Left hindlimb (tissue), 1 donor: ENCODE results near the gene MATN1.

Source experiments
- DNase-seq: peaks from one replicate; pipeline ENCODE4 v3.0.0-alpha.2; 2018

The MATN1 gene

DNA sequence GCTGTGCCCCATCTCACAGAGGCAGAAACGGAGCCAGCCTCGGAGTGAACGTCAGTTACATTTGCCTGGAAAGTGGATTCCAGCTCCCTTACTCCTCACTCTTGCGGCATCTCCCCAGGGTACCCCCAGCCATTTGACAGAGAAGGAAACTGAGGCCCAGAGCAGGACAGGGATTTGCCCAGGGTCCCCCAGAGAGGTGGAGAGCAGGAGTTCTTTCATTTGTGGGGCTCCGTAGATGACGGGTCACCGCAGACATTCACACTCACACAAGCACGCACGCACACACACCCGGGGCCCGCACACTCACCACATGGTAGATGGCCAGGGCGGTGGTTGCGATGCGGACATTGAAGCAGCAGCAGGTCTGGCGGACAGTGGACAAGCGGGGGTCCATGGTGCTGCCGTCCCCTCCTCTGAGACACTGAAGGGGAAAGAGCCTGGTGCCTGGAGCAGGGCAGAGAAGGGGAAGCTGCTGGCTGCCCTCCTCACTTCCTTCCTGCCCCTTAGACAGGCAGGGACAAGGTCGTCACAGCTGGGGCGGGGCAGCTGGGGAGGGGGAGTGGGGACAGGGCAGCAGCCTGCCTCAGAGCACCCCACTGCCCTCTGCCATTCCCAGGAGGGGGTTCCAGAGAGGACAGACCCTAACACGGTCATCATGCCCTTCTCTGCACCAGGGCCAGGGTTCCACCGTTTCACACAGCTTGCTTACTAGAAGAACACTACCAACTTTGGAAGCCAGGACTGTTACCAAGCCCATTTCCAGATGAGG is 34.2 kb upstream of the MATN1 start, which contains the start of gene LAPTM5:
Gene LAPTM5 (minus strand): TSS at position 423 of the 769 bp plus-strand sequence. CDS start 29 bp downstream, at position 394.
- peak; percentile 56 for DNase-seq

DNA sequence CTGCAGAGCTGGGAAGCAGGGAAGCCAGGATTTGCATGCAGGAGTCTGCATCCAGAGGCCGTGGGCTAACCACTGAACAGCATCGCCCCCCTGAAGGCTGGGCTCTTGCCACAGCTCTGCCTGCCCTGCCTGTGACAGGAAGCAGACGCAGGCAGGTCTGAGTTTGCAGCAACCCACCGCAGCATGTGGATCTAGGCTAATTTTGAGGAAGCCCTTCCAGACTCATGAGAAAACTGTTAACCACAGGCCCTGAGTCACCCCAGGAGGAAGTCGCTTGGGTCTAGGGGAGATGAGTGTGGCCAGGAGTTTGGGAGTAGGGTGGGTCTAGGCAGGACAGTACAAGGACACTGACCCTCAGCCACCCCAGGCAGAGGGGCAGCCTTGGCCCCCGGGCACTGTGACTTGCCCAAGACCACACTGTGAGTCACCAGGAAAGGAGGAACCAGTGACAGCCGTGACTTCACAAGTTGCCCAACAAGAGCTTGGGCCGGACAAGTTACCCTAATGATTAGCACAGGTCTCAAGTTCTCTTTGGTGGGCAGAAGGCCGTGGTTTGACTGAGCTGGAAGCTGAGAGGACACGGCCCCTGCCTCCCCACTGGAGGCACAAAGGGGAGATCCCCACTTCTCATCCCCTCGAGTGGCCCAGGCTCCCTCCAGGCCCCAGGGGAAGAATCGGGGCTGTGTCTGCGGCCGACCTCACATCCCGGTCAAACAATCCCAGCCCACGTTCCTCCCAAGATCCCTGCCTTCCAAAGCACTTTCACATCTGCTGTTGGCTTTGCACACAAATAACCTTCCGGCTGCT is 33.4 kb upstream of the MATN1 start:
- DNase-seq: peak; percentile 73

DNA sequence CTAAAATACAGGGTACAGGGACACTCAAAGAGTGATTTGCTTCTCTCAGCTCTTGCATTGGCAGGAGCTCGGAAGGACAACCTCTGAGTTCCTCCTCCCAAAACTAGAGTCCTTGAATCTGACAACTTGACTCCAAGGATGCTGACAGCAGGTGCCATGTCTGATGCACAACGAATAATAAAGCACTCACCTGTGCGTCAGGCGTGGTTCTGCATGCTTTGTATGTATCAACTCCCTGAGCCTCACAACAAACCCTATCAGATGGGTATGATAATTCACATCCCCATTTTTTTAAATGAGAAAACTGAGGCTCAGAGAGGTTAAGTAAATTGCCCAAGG is 32.8 kb upstream of the MATN1 start:
- DNase-seq: no peak

DNA sequence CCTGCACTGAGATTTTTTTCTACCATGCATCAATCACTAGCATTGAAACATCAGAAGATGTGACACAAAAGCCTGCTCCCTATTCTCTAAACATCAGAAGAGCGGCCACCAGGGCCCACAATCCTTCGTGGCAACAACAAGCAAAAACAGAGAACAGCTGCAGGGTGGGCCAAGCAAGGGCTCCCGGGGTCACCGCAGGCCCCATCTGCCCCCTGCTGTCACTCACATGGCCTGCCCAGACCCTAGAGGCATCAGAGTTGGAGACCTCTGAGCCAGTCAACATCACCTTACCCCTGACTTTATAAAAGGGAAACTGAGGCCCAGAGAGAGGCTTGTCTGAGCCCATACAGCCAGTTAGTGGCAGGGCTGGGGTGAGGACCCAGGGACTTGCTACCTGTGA is 32.4 kb upstream of the MATN1 start:
- no peak for DNase-seq

DNA sequence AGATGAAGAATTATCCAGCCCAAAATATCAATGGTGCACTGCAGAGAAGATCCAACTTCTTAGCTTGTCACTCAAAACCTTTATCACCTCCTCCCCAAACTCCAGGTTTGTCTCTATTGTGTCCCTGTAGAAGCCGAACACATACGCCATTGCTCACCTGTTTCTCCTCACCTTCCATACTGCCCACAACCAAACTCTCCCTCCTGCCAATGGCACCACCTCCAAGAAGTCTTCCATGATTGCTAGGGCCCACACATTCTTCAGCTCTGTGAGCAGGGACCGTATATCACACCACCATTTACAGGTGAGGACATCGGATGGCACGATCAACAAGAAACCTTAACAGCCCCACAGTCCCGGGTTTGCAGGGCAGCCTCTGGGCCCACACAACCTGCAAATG is 31.9 kb upstream of the MATN1 start:
- DNase-seq: no peak

DNA sequence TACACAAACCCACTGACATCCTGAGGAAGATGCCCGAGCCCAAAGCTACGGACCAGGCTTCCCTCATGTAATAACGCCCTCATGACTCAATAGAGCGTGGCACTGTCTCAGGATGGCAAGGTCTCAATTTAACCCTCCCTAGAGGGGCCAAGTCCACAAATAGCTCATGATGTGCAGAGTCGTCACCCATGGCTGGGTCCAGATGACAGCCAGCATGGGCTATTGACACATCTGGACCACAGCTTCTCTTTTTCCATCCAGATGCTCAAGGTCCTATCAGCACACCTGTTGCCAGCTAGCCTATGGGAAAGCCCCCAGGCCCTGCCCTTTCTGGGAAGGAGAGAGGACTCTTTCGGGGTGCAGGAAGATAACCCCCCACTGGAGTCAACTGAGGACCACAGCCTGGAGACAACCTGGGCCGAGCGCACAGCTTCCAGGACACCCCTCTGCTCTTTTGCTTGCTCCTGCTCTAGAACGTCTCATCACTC is 31.3 kb upstream of the MATN1 start:
- DNase-seq: no peak

DNA sequence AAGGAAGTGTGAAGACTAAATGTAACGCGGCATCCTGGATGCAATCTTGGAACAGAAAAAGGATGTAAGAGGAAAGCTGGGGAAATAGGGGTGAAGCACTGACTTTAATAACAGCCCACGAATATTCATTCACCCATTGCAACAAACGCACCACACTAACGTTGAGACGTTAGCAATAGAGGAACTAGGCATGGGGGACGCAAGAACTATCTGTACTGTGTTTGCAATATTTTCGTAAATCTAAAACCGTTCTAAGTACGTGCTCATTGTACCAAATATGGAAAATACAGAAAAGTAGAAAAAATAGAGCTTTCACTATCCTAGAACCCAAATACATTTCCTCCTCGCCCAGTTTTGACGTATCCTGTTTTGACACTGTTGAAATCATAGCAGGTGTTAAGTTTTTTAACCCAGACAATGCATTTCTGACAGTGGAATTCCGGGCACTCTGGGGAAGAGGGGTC is 30.3 kb upstream of the MATN1 start:
- no peak for DNase-seq

DNA sequence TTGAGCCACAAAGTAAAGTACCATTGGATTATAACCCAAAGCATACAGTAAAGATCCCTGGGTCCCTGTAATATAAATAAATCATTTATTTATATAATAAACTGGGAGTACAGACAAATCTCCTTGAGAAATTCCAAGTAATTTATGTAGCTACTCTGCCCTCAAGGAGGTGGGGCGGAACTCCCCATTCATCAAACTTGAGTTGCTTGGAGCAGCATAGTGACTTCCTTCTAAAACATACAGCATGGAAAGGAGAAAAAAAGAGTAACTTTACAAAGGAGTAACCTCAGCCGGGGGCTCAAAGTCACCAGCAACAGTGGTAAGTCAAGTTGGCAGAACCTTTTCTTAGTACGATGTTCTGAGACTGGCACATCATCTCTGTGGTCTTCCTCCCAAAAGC is 29.7 kb upstream of the MATN1 start:
- no peak for DNase-seq

DNA sequence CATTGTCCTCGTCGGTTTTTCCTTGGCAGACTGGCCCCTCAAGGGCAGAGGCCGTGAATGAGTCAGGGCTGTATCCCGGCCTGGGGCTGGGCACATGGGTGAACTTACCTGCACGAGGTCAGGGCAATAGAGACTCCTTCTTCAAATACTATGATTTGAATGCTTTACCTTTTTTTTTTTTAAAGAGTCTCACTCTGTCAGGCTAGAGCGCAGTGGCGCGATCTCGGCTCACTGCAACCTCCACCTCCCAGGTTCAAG is 29.2 kb upstream of the MATN1 start:
- no peak for DNase-seq

DNA sequence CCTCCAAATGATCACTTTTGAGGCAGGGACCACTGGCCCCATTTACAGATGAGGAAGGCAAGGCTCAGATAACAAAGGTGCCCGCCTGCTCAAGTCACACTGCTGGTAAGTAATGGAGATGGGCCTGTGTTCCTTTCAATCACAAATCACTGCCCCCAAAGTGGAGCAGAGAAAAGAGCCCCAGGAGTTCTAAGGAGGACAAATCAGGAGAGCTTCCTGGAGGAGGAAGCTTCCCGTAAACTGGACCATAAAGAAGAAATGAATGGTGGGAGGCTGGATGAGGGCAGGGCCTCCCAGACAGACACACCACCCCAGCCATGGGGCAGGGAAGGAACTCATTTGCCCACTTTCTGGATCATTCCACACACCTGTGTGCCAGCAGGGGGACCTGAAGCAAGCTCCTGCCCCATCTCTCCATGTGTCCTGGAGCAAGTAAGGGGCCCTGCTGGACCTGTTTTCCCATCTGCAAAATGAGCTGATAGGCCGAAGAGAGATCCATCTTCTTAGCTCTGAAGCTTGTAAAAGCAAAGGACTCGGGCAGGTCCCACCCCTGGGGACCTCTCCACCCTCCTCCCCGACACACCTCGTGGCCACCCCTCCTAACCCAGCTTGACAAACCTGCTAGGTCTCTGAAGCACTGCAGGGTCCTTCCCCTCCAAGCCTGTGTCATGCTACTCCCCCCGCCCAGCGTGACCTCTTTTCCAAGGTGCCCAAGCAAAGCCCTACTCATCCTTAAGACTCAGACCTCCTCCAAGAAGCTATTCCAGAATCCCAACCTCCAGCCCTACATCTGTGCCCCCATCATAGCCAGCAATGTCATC is 28.7 kb upstream of the MATN1 start:
- no peak for DNase-seq

DNA sequence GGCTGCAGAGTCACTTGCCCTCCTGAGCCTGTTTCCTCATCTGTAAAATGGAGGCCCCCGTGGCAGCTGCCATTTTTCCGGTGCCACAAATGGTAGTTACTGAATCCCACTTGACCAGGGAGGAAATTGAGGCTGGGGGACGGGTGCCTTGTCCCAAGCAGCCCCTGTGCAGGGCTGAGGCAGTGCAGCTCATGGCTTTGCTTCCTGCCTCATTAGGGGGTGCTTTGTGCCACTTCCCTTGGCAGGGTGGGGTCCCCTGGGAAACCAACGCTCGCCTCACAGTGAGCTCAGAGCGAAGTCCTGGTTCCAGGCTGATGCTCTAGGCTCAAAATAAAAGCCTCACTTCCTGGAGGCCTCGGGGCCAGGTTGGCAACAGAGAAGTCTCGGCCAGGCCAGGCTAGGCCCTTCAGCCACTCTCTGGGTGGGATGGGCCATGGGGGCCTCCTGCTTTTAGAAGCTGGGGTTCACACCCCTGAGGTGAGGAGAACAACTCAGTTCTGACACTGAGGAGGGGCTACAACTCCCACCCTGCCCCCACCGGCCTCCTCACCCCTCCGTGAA is 27.4 kb upstream of the MATN1 start:
- no peak for DNase-seq

DNA sequence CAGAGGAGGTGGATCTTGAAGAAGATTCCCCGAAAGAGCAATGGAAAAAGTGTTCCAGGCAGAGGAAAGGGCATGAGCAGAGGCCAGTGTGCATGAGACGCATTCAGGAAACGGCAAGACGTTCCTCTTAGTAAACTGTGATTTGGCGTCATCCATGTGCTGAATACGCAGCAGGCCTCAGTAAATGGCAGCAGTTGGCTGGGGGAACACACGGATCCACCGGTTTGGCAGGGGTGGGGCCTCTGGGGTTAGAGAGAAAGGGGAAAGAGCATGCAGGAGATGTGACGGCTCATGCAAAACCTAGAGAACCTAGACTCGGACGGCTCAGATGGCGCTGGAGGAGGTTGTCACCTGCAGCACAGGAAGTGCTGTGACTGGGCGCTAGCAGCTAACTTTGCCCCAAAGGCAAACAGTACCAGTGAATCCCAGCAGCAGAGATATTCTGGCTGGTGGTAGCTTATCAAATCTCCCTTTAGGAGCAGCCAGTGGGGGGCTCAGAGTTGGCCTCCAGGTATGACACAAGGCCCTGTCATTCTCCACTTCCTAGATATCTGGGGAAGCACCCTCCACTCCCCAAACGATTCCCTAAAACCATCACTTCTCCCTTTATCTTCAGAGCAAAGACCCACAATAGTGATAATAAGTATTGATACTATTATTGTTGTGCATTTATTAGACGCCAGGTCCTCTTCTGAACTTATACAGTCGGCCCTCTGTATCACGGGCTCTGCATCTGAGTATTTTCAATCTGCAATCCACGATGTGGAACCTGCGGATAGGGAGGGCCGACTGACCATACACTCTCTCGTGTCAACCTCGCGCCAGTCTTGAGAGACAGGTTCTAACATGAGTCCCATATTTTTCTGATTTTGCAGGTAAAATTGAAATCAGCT is 26.6 kb upstream of the MATN1 start:
- DNase-seq: no peak

DNA sequence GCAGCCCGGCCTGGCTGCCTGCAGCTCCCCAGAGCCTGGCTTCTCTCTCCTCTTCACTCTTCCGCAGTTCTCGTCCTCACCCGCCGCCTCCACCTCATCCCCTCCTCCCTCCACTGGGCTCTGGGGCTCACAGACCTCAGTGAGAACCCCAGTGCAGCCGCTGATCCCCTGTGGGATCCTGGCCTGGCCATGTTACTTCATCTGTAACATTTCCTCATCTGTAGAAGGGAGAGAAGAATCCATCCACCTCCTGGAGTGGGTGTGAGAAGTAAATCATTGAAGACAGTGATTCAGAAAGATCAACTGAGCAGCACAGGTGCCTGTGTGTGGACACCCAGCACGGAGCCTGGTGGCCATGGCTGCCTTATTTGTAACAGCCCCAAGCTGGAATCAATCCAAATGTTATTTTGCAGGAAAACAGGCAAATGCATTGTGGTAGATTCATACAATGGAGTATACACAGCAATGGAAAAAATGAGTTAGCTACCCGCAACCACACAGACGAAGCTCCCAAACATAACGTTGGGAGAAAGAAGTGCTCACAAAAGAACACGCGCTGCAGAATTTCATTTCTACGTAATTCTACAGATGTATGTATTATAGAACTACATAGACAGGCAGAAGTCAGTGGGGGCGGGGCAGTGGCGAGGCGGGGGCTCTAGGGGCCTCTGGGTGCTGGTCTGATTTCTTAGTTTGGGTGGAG is 25.5 kb upstream of the MATN1 start:
- DNase-seq: no peak

DNA sequence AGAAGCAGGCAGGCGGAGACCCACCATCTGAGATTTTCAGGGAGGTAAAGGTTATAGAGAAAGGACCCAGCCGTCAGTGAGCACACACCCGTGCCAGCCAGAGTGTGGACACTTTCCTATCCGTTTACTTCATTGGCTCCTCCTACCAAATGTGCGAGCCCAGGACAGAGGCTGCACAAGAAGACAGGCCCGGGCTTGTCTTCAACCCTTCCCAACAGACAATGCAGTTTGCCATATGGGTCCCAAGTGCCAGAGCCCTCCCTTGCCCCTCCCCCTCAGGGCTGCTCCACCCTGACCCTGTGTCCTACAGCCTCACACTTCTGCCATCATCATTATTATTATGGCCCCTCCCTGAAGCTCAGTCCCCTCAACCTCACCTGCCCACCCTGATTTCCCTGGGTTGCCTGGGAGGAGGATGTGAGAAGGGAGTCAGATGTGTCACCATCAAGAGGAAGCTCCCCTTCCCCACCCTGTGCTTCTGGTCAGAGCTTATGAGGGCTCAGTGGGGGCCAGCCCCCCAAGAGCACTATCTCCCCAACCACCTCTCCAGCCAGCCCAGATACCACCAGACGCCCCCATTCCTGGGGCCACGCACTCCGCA is 24.8 kb upstream of the MATN1 start:
- DNase-seq: no peak

DNA sequence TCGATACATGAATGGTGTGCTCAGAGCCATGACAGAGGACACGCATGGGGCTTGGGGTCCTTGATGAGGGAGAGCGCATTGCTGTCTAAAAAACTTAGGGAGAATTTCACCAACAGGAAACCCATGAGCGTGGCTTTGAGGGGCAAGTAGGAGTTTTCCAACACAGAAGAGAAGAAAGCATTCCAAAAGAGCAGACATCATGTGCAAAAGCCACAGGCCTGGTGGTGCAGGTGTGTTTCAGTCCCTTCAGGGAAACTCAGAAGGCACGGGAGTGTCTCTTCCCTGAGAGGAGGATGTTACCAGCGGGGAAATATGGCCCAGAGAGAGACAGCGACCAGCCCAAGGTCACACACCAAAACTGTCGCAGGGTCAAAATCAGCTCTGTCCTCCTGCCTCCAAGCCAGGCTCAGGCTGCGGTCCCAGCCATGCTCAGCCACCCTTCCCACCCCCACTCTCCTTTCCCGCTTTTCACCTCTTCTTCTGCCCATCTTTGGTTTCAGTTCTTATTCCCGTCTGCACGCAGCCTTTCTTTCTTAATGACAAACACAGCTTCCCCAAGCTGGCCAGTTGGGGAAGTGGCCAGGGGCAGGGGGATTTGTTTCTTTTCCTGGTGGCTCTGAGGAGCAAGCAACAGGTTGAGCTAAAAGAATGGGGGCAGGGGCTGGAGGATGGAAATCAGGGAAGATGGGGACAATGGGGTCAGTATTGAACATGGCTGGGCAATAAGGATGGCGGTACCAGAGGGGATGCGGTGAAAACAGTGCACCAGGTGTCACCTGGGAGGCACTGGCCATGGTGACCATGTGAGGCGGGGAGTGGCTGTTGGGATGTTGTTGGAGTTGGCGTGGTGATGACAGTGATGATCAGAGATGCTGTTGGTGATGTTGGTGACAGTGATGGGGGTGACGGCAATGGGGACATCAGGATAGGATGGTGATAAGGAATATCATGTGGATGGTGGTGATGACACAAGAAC is 23.9 kb upstream of the MATN1 start:
- no peak for DNase-seq

DNA sequence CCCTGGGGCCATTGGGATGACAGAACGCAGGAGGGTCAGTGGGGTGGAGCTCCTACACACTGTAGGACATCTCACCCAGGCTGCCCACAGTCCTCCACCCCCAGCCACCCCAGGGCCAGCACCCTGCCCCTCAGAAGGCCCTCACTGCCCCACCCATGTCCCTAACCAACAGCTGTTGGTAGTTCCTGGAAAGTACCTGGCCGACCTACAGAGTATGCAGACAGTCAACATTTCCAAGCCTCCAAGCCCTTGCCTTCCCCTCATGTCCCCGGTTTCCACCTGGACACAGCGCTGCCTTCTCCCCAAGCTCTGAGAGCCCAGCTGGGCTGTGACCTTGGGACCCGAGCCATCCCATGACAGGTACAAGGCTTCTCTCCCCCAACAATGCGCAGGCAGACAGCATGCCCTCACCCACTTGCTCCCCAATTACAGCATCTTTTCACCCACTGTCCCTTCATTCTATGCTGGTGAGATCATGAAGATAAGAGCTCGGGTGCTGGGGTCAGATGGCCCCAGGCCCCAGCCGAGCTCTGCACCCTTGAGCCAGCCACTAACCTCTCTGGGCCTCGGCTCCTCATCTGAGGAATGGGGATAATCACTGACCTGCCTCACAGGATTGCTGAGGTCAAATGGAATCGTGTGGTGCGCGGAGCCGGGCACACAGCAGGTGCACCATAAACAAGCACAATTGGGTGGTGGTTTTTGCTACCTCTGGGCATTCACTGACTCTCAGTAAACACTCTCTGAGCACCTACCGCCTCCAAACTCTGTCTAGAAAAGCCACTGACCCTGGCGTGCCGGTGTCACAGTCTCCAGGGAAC is 23.0 kb upstream of the MATN1 start:
- no peak for DNase-seq

DNA sequence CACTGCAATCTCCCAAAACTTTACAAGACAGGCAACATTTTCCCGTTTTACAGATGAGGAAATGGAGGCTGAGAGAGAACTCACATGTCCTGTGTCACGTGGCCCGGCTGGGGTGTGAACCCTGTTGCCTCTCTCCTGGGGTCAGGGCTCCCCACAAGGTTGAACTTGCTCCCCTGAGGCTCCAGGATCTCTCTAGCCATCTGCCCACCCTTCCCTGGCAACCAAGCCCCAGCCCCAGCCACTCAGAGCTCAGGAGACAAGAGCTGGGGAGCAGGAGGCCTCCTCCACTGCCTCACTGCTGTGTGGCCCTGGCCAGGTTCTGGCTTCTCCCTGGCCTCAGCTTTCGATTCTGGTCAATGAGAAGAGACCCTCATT is 22.4 kb upstream of the MATN1 start:
- DNase-seq: no peak

DNA sequence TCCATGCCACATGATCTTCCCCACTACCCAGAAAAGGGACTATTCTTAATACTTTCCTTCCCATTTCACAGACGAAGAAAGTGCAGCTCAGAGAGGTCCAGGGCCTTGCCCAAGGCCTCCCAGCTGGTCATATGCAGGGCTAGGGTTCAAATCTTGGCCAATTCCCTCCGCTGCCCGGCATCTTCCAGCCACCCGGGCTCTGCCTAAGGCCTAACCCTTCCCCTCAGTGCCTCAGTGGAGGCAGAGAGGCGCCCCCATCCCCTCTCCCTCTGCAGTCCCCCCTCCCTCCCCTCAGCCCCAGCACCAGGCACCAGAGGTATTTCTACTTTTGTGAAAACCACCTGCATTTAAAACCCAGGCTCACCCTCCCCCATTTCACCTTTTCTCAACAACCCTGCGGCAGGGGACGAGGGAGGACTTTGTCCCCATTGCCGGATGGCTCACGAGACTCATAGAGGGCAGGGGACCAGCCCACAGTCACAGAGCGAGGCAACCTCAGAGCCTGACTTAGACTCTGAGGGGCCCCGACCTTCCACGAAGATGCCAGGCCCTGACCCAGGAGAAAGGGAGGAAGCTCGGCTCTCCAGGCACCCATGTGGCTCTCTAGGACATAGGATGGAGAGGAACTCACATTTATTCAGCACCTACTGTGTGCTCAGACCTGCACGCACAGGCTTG is 21.9 kb upstream of the MATN1 start:
- DNase-seq: no peak
